NCI-H1092 treated with DMSO at 0.1 percent for 48 hours (cell line): Measurements from ENCODE around the gene TBL1XR1.
A peak's percentile ranks its signal among the peaks of the same experiment; 100 is the strongest.

Experiments used
- DNase-seq: peaks from one replicate; lab custom pipeline; 2025; lab: John Stamatoyannopoulos, UW

TBL1XR1 gene

DNA sequence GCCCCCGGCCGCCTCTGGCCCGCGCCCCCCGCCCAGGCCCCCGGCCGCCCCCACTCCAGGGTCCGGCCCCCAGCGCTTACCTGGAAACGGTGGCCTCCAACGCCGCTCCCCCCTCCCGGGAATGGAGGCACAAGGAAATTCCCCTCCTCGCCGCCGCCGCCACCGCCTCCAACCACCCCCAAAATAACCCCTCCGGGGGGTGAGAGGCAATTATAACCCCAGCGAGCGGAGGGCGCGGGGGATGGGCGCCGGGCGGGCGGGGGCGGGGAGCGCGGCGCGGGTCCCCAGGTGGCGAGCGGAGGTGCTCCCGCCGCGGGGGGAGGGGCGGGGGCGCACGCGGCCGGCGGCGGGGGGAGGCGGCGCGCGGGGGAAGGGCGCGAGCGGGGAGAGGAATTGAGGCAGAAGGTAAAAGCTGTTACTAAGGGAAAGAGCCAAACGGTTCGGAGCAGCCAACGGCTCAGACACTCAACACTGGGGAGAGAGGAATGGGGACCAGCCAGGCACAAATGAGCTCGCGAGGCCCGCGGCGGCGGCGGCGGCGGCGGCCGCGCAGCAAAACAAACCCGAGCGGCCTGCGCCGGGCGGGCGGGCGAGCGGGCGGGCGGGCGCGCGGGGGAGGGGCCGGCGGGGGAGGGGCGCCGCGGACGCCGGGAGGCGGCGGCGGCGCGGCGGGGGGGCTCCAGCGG, at the start of gene TBL1XR1:
TSS of gene TBL1XR1 (minus strand) at position 442 of the 686 bp plus-strand sequence. CDS start 132,505 bp downstream, outside the sequence.
- peak; percentile 98 for DNase-seq

DNA sequence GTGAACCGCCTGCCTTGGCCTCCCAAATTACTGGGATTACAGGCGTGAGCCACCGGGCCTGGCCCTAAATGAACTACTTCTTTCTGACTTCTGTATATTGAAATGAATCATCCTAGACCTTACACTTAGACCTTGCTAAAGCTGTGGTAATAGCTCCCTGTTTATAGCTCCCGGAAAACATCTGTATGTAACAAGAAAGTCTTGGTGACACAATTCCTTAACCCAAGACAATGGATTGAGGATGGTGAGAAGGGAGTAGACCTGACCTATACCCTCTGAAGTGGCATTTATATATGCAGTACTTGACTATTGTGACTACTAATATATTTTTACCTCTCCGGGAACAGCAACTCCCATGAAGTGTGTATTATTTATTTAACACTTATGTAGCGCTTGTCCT, 48.0 kb upstream of the TBL1XR1 start:
- no peak for DNase-seq

DNA sequence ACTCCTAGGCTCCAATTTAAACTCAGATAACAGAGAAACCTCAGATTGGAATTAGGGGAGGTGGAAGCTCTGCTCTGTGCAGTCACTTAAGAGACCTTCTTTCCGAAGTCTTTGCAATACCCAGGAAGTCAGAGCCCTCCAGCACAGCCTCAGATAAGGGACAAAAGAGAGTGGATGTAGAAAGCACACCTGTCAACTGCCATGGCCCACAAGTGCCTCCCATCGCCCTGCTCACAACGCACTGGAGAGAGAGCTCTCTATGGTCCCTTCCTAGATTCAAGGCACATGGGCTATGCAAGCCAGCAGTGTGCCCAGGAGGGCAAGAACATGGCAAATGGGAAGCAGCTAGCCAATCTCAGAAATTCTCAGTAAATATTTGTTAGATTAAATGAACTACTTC, 47.3 kb upstream of the TBL1XR1 start:
- no peak for DNase-seq

DNA sequence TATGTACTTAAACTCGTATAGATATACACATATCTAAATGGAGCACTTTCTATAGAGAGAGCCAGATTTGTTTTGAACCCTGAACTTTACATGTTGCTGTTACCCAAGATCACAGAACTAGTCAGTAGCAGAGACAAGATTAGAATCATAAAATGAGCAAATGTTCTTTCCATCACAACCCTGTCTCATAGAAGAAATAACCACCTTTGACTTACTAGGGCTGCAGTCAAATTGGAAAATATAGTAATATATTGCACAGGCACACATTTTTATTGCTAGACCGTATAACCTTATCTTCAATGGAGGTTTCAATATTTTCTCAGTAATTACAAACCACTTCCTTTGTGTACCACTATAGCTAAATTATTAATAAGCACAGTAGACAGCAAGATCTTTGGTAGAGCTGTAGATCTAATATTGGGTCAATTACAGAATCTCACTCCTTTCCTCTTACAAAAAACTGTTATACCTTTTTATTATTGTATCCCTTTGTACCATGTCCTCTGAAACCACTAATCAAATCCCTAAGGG, 41.5 kb upstream of the TBL1XR1 start:
- DNase-seq = no peak

DNA sequence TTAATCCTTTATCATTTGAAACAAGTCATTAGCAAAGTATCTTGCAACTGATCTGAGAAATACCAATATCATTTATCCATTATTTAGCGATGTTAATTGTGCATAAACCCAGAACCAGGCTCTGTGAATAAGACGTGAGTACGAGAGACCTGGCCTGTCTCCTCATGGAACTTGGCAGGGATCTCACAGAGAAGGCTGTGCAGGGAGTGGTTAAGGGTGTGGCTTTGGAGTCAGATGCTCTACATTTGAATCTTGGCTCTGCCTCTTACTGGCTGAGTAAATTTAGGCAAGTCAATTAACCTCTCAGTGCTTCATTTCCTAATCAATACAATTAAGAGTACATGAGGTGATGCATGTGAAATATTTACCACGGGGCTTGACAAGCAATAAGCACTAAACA, 39.9 kb upstream of the TBL1XR1 start:
- no peak for DNase-seq

DNA sequence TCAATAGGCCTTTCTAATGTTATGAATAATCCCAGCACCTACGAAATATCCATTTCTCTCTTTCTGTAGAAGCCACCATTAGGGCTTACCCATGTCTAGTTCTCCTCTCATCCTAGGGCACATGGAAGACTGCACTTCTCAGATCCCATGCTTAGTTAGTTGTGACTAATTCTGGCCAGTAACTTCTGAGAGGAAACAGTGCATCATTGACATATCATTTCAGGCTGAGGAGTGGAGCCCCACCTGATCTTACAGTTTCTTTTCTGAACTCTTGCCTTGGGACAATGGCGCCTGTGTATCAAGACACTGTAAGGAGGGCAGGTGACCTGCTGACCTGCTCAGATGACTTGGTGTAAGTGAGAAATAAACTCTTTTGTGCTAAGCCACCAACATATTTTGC, 39.4 kb upstream of the TBL1XR1 start:
- no peak for DNase-seq

- DNase-seq = no peak
These were observed 36.8 kb upstream of the TBL1XR1 start for GRCh38 chr3:177234121-177234520.

DNA sequence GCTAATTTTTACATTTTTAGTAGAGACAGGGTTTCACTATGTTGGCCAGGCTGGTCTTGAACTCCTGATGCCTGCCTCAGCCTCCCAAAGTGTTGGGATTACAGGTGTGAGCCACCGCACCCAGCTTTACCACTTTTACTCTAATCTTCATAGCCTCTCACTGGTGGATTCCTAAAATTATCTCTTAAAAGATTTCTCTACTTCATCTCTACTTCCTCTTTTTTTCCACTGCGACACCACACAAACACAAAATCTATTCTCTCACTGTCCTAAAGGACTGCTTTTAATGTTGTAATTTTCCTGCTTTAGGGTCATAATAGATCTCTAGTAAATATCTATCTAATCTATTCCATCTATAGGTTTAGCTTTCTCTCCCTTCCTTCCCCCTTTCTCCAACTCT, 34.0 kb upstream of the TBL1XR1 start:
- DNase-seq = no peak

GRCh38 chr3:177230641-177231040, 33.4 kb upstream of the TBL1XR1 start:
- no peak for DNase-seq

GRCh38 chr3:177229791-177230190, 32.5 kb upstream of the TBL1XR1 start:
- no peak for DNase-seq

DNA sequence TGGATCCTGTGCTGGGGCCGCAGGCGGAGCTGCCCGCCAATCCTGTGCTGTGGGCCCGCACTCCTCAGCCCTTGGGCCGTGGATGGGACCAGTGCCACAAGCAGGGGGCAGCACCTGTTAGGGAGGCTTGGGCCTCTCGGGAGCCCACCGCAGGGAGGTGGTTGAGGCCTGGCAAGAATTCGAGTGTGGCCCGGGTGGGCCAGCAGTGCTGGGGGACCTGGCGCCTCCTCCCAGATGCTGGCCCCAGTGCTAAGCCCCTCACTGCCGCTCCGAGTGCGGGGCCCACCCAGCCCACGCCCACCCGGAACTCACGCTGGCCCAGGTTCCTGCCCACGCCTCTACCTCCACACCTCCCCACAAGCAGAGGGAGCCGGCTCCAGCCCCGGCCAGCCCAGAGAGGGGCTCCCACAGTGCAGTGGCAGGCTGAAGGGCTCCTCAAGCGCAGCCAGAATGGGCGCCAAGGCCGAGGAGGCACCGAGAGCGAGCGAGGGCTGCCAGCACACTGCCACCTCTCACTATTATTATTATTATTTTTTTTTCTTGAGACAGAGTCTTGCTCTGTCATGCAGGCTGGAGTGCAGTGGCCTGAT, 31.4 kb upstream of the TBL1XR1 start:
- no peak for DNase-seq

GRCh38 chr3:177224414-177224813, 27.1 kb upstream of the TBL1XR1 start:
- no peak for DNase-seq

DNA sequence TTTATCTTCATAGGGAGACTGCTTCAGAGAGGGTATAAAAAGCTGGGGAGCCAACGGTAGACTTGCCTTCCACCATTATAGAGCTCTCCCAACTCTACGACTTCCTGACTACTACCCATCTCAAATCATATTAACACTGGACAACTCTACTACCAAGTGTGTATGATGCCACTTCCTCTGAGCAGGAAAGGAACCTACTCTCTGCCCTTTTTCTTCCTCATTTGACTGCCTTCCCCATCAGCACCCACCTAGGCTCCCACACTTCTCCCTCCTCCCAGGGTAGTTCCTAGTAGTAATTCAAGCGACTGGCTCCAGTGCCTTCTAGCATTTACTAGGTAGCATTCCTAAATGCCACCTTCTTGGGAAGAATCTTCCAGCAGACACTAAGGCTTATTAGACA, 24.5 kb upstream of the TBL1XR1 start:
- DNase-seq = no peak

DNA sequence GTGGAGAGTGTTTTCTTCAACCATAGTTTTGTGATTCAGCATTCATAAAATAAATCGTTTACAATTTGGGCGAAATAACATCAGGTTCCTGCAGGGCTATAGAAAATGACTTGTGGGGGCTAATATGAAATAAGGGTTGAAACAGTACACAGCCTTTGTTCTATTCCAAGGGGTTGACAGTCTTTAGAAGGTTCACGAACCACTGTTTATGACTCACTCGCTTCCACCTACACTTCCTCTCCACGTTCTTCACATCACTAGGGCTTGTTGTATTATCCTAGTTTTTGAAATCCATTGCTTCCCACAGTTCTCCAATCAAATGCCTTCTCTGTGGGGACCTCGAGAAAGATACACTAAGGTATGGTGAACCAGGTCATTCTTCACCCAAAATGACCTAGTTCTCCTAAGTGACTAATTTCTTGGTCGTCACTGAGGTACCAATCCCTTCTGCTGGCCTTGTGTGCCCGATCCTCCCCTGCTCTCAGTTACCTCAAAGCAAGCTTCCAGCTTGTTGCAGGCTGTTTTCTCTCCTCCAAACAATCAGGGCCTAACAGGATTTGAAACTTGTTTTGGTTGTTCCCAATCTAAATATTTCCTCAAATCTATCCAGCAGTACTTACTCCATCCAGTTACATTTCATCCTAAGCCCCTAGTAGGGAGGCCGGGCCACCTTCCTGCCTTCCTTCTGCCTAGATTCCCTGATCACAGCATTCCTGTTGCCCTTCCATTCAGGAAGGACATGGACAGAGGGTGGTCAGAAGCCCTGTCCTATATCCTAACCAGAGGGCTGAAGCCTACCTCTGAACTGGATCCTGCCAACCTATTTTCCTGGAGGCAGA, 23.1 kb upstream of the TBL1XR1 start:
- DNase-seq = no peak

DNA sequence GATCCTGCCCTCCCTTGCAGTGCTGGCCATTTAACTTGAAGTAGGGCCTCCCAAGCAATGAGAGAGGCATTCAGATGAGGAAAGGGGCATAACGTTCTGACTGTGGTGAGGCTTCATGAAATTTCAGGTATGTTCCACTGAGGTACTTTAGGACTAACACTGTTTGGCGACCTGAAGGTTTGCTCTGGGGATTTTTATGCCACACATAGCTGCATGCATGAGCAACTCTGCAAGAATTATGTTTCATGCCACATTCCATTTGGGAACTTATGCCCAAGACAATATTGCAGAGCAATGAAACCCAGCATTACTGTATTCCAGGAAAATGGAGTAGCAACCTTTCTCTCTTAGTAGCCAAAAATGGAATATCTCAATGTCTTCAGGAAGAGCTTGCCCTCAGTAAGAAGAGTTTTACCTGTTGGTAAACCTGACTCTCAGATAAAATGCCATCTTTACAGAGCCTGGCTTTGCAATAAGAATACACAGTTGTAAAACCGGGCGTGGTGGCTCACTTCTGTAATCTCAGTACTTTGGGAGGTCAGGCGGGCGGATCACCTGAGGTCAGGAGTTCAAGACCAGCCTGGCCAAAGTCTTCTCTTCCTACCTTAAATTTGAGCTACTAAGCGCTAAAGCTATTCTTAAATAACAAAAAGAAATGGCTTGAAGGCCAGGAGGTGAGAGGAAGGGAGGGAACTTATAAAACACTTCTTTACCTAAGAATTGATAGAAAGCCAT, 16.7 kb upstream of the TBL1XR1 start:
- DNase-seq = no peak

DNA sequence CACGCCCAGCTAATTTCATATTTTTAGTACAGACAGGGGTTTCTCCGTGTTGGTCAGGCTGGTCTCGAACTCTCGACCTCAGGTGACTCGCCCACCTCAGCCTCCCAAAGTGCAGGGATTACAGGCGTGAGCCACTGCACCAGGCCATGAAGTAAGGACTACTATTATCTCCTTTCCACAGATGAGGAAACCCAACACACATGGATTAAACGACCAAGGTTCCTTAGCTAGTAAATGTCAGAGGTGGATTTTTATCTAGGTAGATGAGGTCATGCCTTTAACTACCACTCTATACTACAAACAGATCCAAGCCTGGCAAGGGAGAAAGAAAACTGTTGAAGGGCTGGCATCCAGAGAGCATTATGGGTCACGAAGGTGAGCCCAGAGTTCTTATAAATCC, 15.5 kb upstream of the TBL1XR1 start:
- DNase-seq = no peak

DNA sequence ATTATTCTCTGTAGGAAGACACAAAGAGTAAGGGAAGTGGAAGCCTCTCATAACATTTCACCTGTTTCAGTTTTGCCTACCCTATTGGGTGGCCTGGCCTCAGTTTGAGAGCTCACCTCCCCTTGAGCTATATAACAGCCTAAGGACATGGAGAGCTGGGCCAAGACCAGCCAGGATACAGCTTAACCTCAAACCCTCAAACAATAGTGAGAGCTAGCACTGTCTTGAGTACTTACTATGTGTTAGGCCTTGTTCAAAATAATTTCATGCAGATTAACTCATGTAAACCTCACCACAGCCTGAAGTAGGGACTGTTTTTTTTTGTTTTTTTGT, 15.0 kb upstream of the TBL1XR1 start:
- DNase-seq = no peak

- peak; percentile 85 for DNase-seq
These were observed 14.4 kb upstream of the TBL1XR1 start for GRCh38 chr3:177211503-177212277.

GRCh38 chr3:177210744-177211502, 13.6 kb upstream of the TBL1XR1 start:
- no peak for DNase-seq

DNA sequence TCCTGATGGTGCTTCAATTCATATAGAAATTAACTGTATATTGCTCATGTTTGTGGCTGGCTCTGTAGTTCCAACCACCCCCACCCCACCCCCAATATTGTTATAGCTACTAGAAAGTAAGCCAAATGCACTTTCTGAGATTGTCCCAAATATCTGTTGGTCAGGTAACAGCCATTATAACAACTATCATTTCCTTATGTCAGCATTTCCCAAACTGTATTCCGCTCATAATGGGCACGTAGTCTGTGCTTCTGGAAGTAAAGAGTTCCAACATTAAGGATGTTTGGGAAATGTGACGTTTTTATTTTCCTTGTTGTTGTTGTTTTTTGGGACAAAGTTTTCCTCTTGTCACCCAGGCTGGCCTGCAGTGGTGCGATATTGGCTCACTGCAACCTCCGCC, 12.2 kb upstream of the TBL1XR1 start:
- no peak for DNase-seq

DNA sequence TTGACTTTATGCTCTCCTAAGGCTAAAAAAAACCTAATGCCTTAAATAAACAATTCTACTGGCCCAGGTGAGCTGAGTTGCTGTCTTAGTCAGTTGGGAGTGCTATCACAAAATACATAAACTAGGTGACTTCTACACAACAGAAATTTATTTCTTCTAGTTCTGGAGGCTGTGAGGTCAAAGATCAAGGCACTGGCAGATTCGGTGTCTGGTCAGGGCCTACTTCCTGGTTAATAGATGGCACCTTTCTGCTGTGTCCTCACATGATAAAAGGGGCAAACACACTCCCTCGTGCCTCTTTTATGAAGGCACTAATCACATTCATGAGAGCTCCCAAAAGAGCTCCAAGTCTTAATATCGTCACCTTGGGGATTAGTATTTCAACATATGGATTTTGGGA, 11.5 kb upstream of the TBL1XR1 start:
- DNase-seq = no peak
